Smooth muscle cell (in vitro differentiated cells): ENCODE data around the gene SLC46A1. TPM values are rescaled to one million over a fixed set of nuclear protein-coding genes. Genes with fewer than 3 reads are reported as not detected.

ENCODE experiments used
- DNase-seq: peaks from one replicate; lab custom pipeline; 2025; ENCODE audit not compliant: unreplicated experiment; lab: John Stamatoyannopoulos, UW
- H2AFZ ChIP-seq: fragments of 200-600 bp; sonication (generic); 2 replicates; pipeline ENCODE4 v1.6.0; 2016; ENCODE audit warnings: antibody characterized with exemption, low read depth, mild to moderate bottlenecking
- H3F3A ChIP-seq: fragments of 200-600 bp; sonication (generic); 2 replicates; pipeline ENCODE4 v1.6.0; 2017; ENCODE audit warnings: antibody characterized with exemption, low read depth
- H3K27ac ChIP-seq: fragments of 200-600 bp; sonication (generic); 2 replicates; pipeline ENCODE4 v1.5.1; 2016; ENCODE audit warnings: low read depth, mild to moderate bottlenecking
- H3K27me3 ChIP-seq: fragments of 200-600 bp; sonication (generic); 2 replicates; pipeline ENCODE4 v1.6.1; 2016; ENCODE audit warnings: low read depth, mild to moderate bottlenecking
- H3K36me3 ChIP-seq: fragments of 200-600 bp; sonication (generic); 2 replicates; pipeline ENCODE4 v1.5.1; 2016; ENCODE audit warnings: low read depth
- H3K4me1 ChIP-seq: fragments of 200-600 bp; sonication (generic); 2 replicates; pipeline ENCODE4 v1.5.1; 2016; ENCODE audit warnings: low read depth
- H3K4me2 ChIP-seq: fragments of 200-600 bp; sonication (generic); 2 replicates; pipeline ENCODE4 v1.6.0; 2016; ENCODE audit warnings: mild to moderate bottlenecking
- H3K4me3 ChIP-seq: fragments of 200-600 bp; sonication (generic); 2 replicates; pipeline ENCODE4 v1.5.1; 2016; ENCODE audit warnings: mild to moderate bottlenecking
- H3K79me2 ChIP-seq: fragments of 200-600 bp; sonication (generic); 2 replicates; pipeline ENCODE4 v1.6.0; 2016; ENCODE audit warnings: low read depth, mild to moderate bottlenecking
- H3K9ac ChIP-seq: fragments of 200-600 bp; sonication (generic); 2 replicates; pipeline ENCODE4 v1.6.0; 2016; ENCODE audit warnings: low read depth
- H3K9me3 ChIP-seq: fragments of 200-600 bp; sonication (generic); replicated peaks from 2 replicates; pipeline ENCODE4 v1.5.1; 2016; ENCODE audit warnings: low read depth
- H4K20me1 ChIP-seq: fragments of 200-600 bp; sonication (generic); 2 replicates; pipeline ENCODE4 v1.6.0; 2016; ENCODE audit warnings: low read depth
- WGBS: methylation state at CpG from one replicate; pipeline ENCODE4 v1.1.7; 2016; ENCODE audit warnings: low lambda C conversion rate; 5-methylcytosine and 5-hydroxymethylcytosine counted together
- polyA plus RNA-seq: library from polyadenylated mRNA; unstranded; fragments of >200 nt; fragmentation: Nextera tagmentation; extraction: Ambion mirVana; gene quantifications from 2 replicates; pipeline ENCODE4 v1.2.1, GENCODE V29; 2016
- total RNA-seq: library from RNA; depleted of rRNA; stranded (reverse); fragments of >200 nt; gene quantifications from 2 replicates; pipeline ENCODE4 v1.2.3, GENCODE V29; 2014
- TF ChIP-seq, protein P1 (sequence below): fragments of 200-600 bp; sonication (generic); IDR thresholded peaks from 2 replicates; pipeline ENCODE4 v1.5.1; 2017; ENCODE audit warnings: borderline replicate concordance, mild to moderate bottlenecking, antibody characterized with exemption; ENCODE audit not compliant: insufficient read depth, poor library complexity, severe bottlenecking

The SLC46A1 gene
- total and polyA plus RNA-seq, 2 experiments from 2014 or later, result 7.0 to 20.9 TPM

- no peak overlapping the region for H3K9ac ChIP-seq
- H3K9me3 ChIP-seq, result no peaks in the 10 kb centered on the region
- TF ChIP-seq, protein P1, sequence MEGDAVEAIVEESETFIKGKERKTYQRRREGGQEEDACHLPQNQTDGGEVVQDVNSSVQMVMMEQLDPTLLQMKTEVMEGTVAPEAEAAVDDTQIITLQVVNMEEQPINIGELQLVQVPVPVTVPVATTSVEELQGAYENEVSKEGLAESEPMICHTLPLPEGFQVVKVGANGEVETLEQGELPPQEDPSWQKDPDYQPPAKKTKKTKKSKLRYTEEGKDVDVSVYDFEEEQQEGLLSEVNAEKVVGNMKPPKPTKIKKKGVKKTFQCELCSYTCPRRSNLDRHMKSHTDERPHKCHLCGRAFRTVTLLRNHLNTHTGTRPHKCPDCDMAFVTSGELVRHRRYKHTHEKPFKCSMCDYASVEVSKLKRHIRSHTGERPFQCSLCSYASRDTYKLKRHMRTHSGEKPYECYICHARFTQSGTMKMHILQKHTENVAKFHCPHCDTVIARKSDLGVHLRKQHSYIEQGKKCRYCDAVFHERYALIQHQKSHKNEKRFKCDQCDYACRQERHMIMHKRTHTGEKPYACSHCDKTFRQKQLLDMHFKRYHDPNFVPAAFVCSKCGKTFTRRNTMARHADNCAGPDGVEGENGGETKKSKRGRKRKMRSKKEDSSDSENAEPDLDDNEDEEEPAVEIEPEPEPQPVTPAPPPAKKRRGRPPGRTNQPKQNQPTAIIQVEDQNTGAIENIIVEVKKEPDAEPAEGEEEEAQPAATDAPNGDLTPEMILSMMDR, result no peak
- no peak overlapping the region for H3K4me3 ChIP-seq
- no peaks in the 10 kb centered on the region for H3K36me3 ChIP-seq
- no peak overlapping the region for H3K4me2 ChIP-seq
- WGBS, result 94% methylated on average over 5 of the region's 5 CpGs
- H4K20me1 ChIP-seq, result no peaks in the 10 kb centered on the region
- H3K79me2 ChIP-seq, result no peaks in the 10 kb centered on the region
- DNase-seq, result no peak
- H3K4me1 ChIP-seq, result no peaks in the 10 kb centered on the region
- no peaks in the 10 kb centered on the region for H3F3A ChIP-seq
- H3K27me3 ChIP-seq, result peaks cover 17% of the 10 kb centered on the region
- H2AFZ ChIP-seq, result no peak overlapping the region
- no peak overlapping the region for H3K27ac ChIP-seq
Observed at GRCh38 chr17:28427371-28427770, 21.4 kb upstream of the SLC46A1 start.

- H3K9ac ChIP-seq, result no peak overlapping the region
- 84% methylated on average over 9 of the region's 9 CpGs for WGBS
- H3K4me1 ChIP-seq, result no peaks in the 10 kb centered on the region
- no peaks in the 10 kb centered on the region for H4K20me1 ChIP-seq
- H3K27me3 ChIP-seq, result peaks cover 5% of the 10 kb centered on the region
- no peaks in the 10 kb centered on the region for H3K9me3 ChIP-seq
- H3K4me2 ChIP-seq, result no peak overlapping the region
- no peaks in the 10 kb centered on the region for H3F3A ChIP-seq
- no peak overlapping the region for H2AFZ ChIP-seq
- TF ChIP-seq, protein P1, result peak; percentile 23
- no peaks in the 10 kb centered on the region for H3K36me3 ChIP-seq
- no peaks in the 10 kb centered on the region for H3K79me2 ChIP-seq
- no peak overlapping the region for H3K27ac ChIP-seq
- no peak for DNase-seq
- H3K4me3 ChIP-seq, result no peak overlapping the region
Observed at GRCh38 chr17:28426081-28426519, 20.1 kb upstream of the SLC46A1 start.

- 86% methylated on average over 13 of the region's 13 CpGs for WGBS
- DNase-seq, result no peak
Observed at GRCh38 chr17:28425206-28425605, 19.2 kb upstream of the SLC46A1 start.

More at GRCh38 chr17:28425206-28425605, 19.2 kb upstream of the SLC46A1 start:
- Histone ChIP-seq H3K4me1 (no peaks in the 10 kb centered on the region), H2AFZ (no peak overlapping the region), H3K36me3 (no peaks in the 10 kb centered on the region), H3K9ac (no peak overlapping the region), H3K4me3 (no peak overlapping the region), H3F3A (no peaks in the 10 kb centered on the region), H3K27ac (no peak overlapping the region), H3K79me2 (no peaks in the 10 kb centered on the region), H3K9me3 (no peaks in the 10 kb centered on the region), H4K20me1 (no peaks in the 10 kb centered on the region), H3K27me3 (no peaks in the 10 kb centered on the region), H3K4me2 (no peak overlapping the region)
- TF ChIP-seq, protein P1, result no peak
